ENCODE data around the gene UROC1. TPM values are rescaled to one million over a fixed set of nuclear protein-coding genes. Genes with fewer than 3 reads are reported as not detected.

Gene UROC1
- total RNA-seq, 1 experiment from 2014 or later: not detected

GRCh38 chr3:126474498-126475412, 42.8 kb downstream of the UROC1 start:
- Histone ChIP-seq H2AFZ (ENCODE audit: low read length) (no peak overlapping the region), H4K8ac (replicated peaks; ENCODE audit: insufficient read length, low read depth, low read length) (no peak overlapping the region)
- no CpG with 5 or more reads among the region's 72 CpGs for WGBS (ENCODE audit: extremely low coverage, insufficient read length, low lambda C conversion rate)

More at GRCh38 chr3:126474498-126475412, 42.8 kb downstream of the UROC1 start:
- Histone ChIP-seq H3K23ac (ENCODE audit: insufficient read length, low read depth, low read length) (no peak overlapping the region), H3K79me2 (ENCODE audit: insufficient read depth, low read length) (peaks cover 9% of the 10 kb centered on the region; the same call in 1 of the 2 replicates), H3K9me3 (ENCODE audit: control insufficient read depth, low read depth, low read length) (no peaks in the 10 kb centered on the region), H2BK12ac (ENCODE audit: insufficient read length, low read depth, low read length) (no peak overlapping the region), H3K27me3 (ENCODE audit: insufficient read depth, low read length) (no peaks in the 10 kb centered on the region), H2AK5ac (ENCODE audit: insufficient read length, low read length) (no peak overlapping the region), H2BK5ac (ENCODE audit: insufficient read length, low read length) (no peak overlapping the region), H3K18ac (ENCODE audit: insufficient read length, low read depth, low read length) (no peak overlapping the region), H3K14ac (ENCODE audit: insufficient read depth, low read length) (no peak overlapping the region), H3K79me1 (ENCODE audit: insufficient read depth, low read depth, low read length, poor library complexity, severe bottlenecking) (no peaks in the 10 kb centered on the region), H3K4ac (ENCODE audit: low read depth, low read length) (no peak overlapping the region), H3K4me1 (ENCODE audit: insufficient read depth, low read length) (peaks cover 9% of the 10 kb centered on the region; the same call in 1 of the 2 replicates), H2BK120ac (ENCODE audit: low read depth, low read length, poor library complexity, severe bottlenecking) (no peak overlapping the region), H4K91ac (ENCODE audit: insufficient read length, low read depth, low read length) (no peak overlapping the region), H4K20me1 (ENCODE audit: control insufficient read depth, insufficient read depth, insufficient read length) (no peaks in the 10 kb centered on the region), H3K27ac (ENCODE audit: insufficient read length, low read depth, low read length) (no peak overlapping the region), H3K9ac (ENCODE audit: extremely low read depth, insufficient read length, low read length) (peak overlapping the region; percentile 30), H3K23me2 (ENCODE audit: insufficient read length, low read depth, low read length, poor library complexity, severe bottlenecking) (peaks cover 13% of the 10 kb centered on the region), H2BK15ac (ENCODE audit: low read depth, low read length) (no peak overlapping the region), H4K5ac (ENCODE audit: insufficient read length, low read depth, low read length) (no peak overlapping the region), H3T11ph (ENCODE audit: low read length) (no peak overlapping the region), H2BK20ac (ENCODE audit: low read depth, low read length, poor library complexity, severe bottlenecking) (no peak overlapping the region), H3K56ac (ENCODE audit: insufficient read length, low read depth, low read length) (no peak overlapping the region), H3K4me2 (ENCODE audit: insufficient read depth, insufficient read length, low read length) (peak overlapping the region; percentile 83)
- no peak for DNase-seq
- Mint-ChIP-seq H3K27ac (peak overlapping the region in 2 of 3 experiments; percentile 87 to 93; a peak in 4 of 7 replicates), H3K27me3 (ENCODE audit: low read depth) (no peaks in the 10 kb centered on the region), H3K4me3 (peak overlapping the region; percentile 88 to 91), H3K9me3 (no peaks in the 10 kb centered on the region; a peak in 1 of 5 replicates), H3K36me3 (ENCODE audit: insufficient read depth in 1 of 3, low read depth in 3 of 3) (peaks cover 16 to 28% (median 27%) of the 10 kb centered on the region in 3 experiments), H3K4me1 (peaks cover 31 to 36% of the 10 kb centered on the region in 2 experiments)
- TF ChIP-seq CTCF (conservative IDR thresholded peaks at IDR 0.05): no peak
